OCI-LY3 (cell line): ENCODE results near the gene CXCR5.
A peak's percentile ranks its signal among the peaks of the same experiment; 100 is the strongest.

Experiments
- H2AFZ ChIP-seq: fragments of 200-600, 300-600 bp; shearing (Covaris generic); 2 replicates; pipeline ENCODE4 v1.6.0; 2014; ENCODE audit warnings: antibody characterized with exemption, low read depth, low read length
- H3K27ac ChIP-seq: fragments of 200-600, 300-600 bp; sonication (generic); 2 replicates; pipeline ENCODE4 v1.5.1; 2014; ENCODE audit warnings: mild to moderate bottlenecking, low read length, moderate library complexity, mixed read lengths
- H3K27me3 ChIP-seq: fragments of 200-600, 300-600 bp; sonication (generic); 2 replicates; pipeline ENCODE4 v1.6.1; 2014; ENCODE audit warnings: low read depth, low read length, mixed read lengths
- H3K36me3 ChIP-seq: fragments of 200-600, 300-600 bp; sonication (generic); replicated peaks from 2 replicates; pipeline ENCODE3; 2014; ENCODE audit warnings: low read depth, low read length, mixed read lengths
- H3K4me1 ChIP-seq: fragments of 300-600, 200-600 bp; sonication (generic); 2 replicates; pipeline ENCODE4 v1.6.1; 2014; ENCODE audit warnings: low read length, mixed read lengths
- H3K4me2 ChIP-seq: fragments of 200-600, 300-600 bp; sonication (generic); 2 replicates; pipeline ENCODE4 v1.6.1; 2014; ENCODE audit warnings: low read length, mixed read lengths
- H3K4me3 ChIP-seq: fragments of 300-600, 200-600 bp; sonication (generic); 2 replicates; pipeline ENCODE4 v1.5.1; 2014; ENCODE audit warnings: antibody characterized with exemption, mild to moderate bottlenecking, low read length, moderate library complexity
- H3K79me2 ChIP-seq: fragments of 300-600, 200-600 bp; shearing (Covaris generic); 2 replicates; pipeline ENCODE4 v1.6.1; 2014; ENCODE audit warnings: mild to moderate bottlenecking, low read length, mixed read lengths
- H3K9ac ChIP-seq: fragments of 300-600, 200-600 bp; shearing (Covaris generic); 2 replicates; pipeline ENCODE4 v1.6.0; 2014; ENCODE audit warnings: mild to moderate bottlenecking, low read length, moderate library complexity
- H3K9me3 ChIP-seq: fragments of 200-600, 300-600 bp; shearing (Covaris generic); 2 replicates; pipeline ENCODE4 v1.6.1; 2014; ENCODE audit warnings: low read length, mixed read lengths; ENCODE audit not compliant: insufficient read depth
- H4K20me1 ChIP-seq: fragments of 200-600, 300-600 bp; sonication (generic); 2 replicates; pipeline ENCODE4 v1.6.1; 2016; ENCODE audit warnings: low read length, mixed read lengths; ENCODE audit not compliant: insufficient read depth
- CTCF ChIP-seq: fragments of 200-600, 300-600 bp; sonication (generic); IDR thresholded peaks from 2 replicates; pipeline ENCODE4 v1.5.1; 2014; ENCODE audit warnings: antibody characterized with exemption, low read length, low read depth
- EZH2phosphoT487 ChIP-seq: fragments of 200-600 bp; shearing (Covaris generic); IDR thresholded peaks from 2 replicates; pipeline ENCODE4 v1.6.1; 2018; ENCODE audit warnings: antibody characterized with exemption, mixed run types, low read depth

The CXCR5 gene

GRCh38 chr11:118913411-118914125 lies 29.9 kb downstream of the CXCR5 start:
- Histone ChIP-seq H3K4me3 (peak overlapping the region; percentile 55; the same call in 1 of the 2 replicates), H3K27me3 (no peaks in the 10 kb centered on the region), H4K20me1 (no peaks in the 10 kb centered on the region), H3K9ac (peak overlapping the region; percentile 42; the same call in 1 of the 2 replicates), H3K79me2 (0 out of 2 replicates have a peak, but pooled peaks cover 3% of the 10 kb centered on the region), H3K4me2 (peak overlapping the region; percentile 79), H3K36me3 (no peaks in the 10 kb centered on the region), H3K9me3 (no peaks in the 10 kb centered on the region), H3K4me1 (peaks cover 49% of the 10 kb centered on the region), H3K27ac (peak overlapping the region; percentile 76), H2AFZ (no peak overlapping the region)
- no peak for TF ChIP-seq CTCF
- TF ChIP-seq EZH2phosphoT487, result no peak

GRCh38 chr11:118914178-118914918 lies 30.7 kb downstream of the CXCR5 start:
- Histone ChIP-seq H3K36me3 (no peaks in the 10 kb centered on the region), H3K4me2 (peak overlapping the region; percentile 39), H3K79me2 (0 out of 2 replicates have a peak, but pooled peaks cover 3% of the 10 kb centered on the region), H3K4me3 (no peak overlapping the region), H3K27ac (peak overlapping the region; percentile 44), H2AFZ (no peak overlapping the region), H3K9me3 (no peaks in the 10 kb centered on the region), H4K20me1 (no peaks in the 10 kb centered on the region), H3K4me1 (peaks cover 49% of the 10 kb centered on the region), H3K27me3 (no peaks in the 10 kb centered on the region), H3K9ac (no peak overlapping the region; the same call in 1 of the 2 replicates)
- TF ChIP-seq EZH2phosphoT487 (no peak), CTCF (no peak)

DNA sequence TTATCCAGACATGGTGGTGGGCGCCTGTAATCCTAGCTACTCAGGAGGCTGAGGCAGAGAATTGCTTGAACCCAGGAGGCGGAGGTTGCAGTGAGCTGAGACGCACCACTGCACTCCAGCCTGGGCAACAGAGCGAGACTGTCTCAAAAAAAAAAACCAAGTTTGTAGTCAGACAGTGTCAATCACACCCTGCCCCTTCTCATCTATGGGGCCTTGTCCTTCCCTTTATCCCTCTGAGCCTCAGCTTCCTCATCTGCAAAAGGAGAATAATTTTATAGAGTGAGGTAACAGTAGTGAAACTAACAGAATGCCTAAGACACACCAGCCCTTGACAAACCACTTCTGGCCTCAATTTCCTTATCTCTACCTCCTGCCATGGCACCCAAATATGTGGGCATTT lies 31.3 kb downstream of the CXCR5 start:
- Histone ChIP-seq H3K4me1 (peaks cover 49% of the 10 kb centered on the region), H3K4me2 (no peak overlapping the region), H2AFZ (no peak overlapping the region), H3K79me2 (0 out of 2 replicates have a peak, but pooled peaks cover 3% of the 10 kb centered on the region), H3K9me3 (no peaks in the 10 kb centered on the region), H3K27ac (peak overlapping the region; percentile 15; the same call in 1 of the 2 replicates), H3K4me3 (no peak overlapping the region), H4K20me1 (no peaks in the 10 kb centered on the region), H3K27me3 (no peaks in the 10 kb centered on the region), H3K9ac (no peak overlapping the region), H3K36me3 (no peaks in the 10 kb centered on the region)
- TF ChIP-seq EZH2phosphoT487 (no peak), CTCF (no peak)

GRCh38 chr11:118915396-118915795 lies 31.7 kb downstream of the CXCR5 start:
- no peaks in the 10 kb centered on the region for H3K27me3 ChIP-seq
- no peaks in the 10 kb centered on the region for H3K36me3 ChIP-seq
- H3K9me3 ChIP-seq, result no peaks in the 10 kb centered on the region
- peaks cover 49% of the 10 kb centered on the region for H3K4me1 ChIP-seq
- no peak overlapping the region for H3K4me2 ChIP-seq
- H3K79me2 ChIP-seq, result 0 out of 2 replicates have a peak, but pooled peaks cover 3% of the 10 kb centered on the region
- no peaks in the 10 kb centered on the region for H4K20me1 ChIP-seq
- H3K27ac ChIP-seq, result peak overlapping the region; percentile 15; the same call in 1 of the 2 replicates
- TF ChIP-seq CTCF (no peak), EZH2phosphoT487 (no peak)
- no peak overlapping the region for H2AFZ ChIP-seq
- no peak overlapping the region for H3K4me3 ChIP-seq
- H3K9ac ChIP-seq, result no peak overlapping the region
